MV-4-11 (cell line): Measurements from ENCODE around the gene GTPBP3.

Experiments used
- DNase-seq: peaks from one replicate; lab custom pipeline; 2025; lab: John Stamatoyannopoulos, UW

Gene GTPBP3

GRCh38 chr19:17336872-17337674 lies at the start of gene GTPBP3:
Gene GTPBP3, plus strand, starts transcription at chr19:17337553. Its CDS starts 59 bp downstream, at chr19:17337612.
- DNase-seq: peak; percentile 100

GRCh38 chr19:17289489-17289888 lies 47.9 kb upstream of the GTPBP3 start:
- DNase-seq: peak; percentile 88

- peak; percentile 94 for DNase-seq
Observed at GRCh38 chr19:17292301-17293074, 44.9 kb upstream of the GTPBP3 start.

- DNase-seq: no peak
Observed at GRCh38 chr19:17293605-17294004, 43.7 kb upstream of the GTPBP3 start.

- DNase-seq: peak; percentile 37
Observed at GRCh38 chr19:17294051-17294891, 43.1 kb upstream of the GTPBP3 start.

GRCh38 chr19:17295551-17295950 lies 41.8 kb upstream of the GTPBP3 start:
- peak; percentile 37 for DNase-seq

- DNase-seq: peak; percentile 58
Observed at GRCh38 chr19:17296273-17296672, 41.1 kb upstream of the GTPBP3 start.

- DNase-seq: no peak
Observed at GRCh38 chr19:17296976-17297375, 40.4 kb upstream of the GTPBP3 start.

GRCh38 chr19:17300992-17301619 lies 36.2 kb upstream of the GTPBP3 start:
- DNase-seq: no peak

- peak; percentile 55 for DNase-seq
Observed at GRCh38 chr19:17302391-17303166, 34.8 kb upstream of the GTPBP3 start.

GRCh38 chr19:17303167-17303939 lies 34.0 kb upstream of the GTPBP3 start, which contains the start of gene ABHD8:
Gene ABHD8, minus strand, starts transcription at chr19:17303425. Its CDS starts 1,809 bp downstream, at chr19:17301616.
- DNase-seq: peak; percentile 94

- no peak for DNase-seq
Observed at GRCh38 chr19:17303940-17304267, 33.4 kb upstream of the GTPBP3 start.

- no peak for DNase-seq
Observed at GRCh38 chr19:17304386-17305215, 32.8 kb upstream of the GTPBP3 start.

- DNase-seq: no peak
Observed at GRCh38 chr19:17305216-17305516, 32.2 kb upstream of the GTPBP3 start.

- peak; percentile 100 for DNase-seq
Observed at GRCh38 chr19:17305517-17306284, 31.7 kb upstream of the GTPBP3 start, which contains the start of gene MRPL34. Gene MRPL34, plus strand, starts transcription at chr19:17305872. Its CDS starts 21 bp downstream, at chr19:17305893.

GRCh38 chr19:17306285-17306714 lies 31.1 kb upstream of the GTPBP3 start:
- DNase-seq: no peak

- no peak for DNase-seq
Observed at GRCh38 chr19:17307876-17308377, 29.4 kb upstream of the GTPBP3 start.
